HG02973 (cell line): ENCODE data around the gene EFCAB9.
"Not testable (repeated sequence)": the region's sequence is repeated elsewhere in the genome, so short reads cannot be mapped to it uniquely, and the experiment has no call there.

Experiments
- ATAC-seq: cut with Tn5 transposase; IDR thresholded peaks from one replicate; pipeline ENCODE4 v1.9.1; 2021; ENCODE audit warnings: moderate library complexity; ENCODE audit not compliant: unreplicated experiment

The EFCAB9 gene

GRCh38 chr5:172193872-172194271 is at the start of gene EFCAB9:
EFCAB9 (plus strand) TSS chr5:172194172; CDS start chr5:172194173, 1 bp downstream.
- ATAC-seq = no peak

- no peak for ATAC-seq
Measured at GRCh38 chr5:172144291-172144815, 49.6 kb upstream of the EFCAB9 start.

- ATAC-seq = no peak
Measured at GRCh38 chr5:172144931-172145869, 48.8 kb upstream of the EFCAB9 start.

DNA sequence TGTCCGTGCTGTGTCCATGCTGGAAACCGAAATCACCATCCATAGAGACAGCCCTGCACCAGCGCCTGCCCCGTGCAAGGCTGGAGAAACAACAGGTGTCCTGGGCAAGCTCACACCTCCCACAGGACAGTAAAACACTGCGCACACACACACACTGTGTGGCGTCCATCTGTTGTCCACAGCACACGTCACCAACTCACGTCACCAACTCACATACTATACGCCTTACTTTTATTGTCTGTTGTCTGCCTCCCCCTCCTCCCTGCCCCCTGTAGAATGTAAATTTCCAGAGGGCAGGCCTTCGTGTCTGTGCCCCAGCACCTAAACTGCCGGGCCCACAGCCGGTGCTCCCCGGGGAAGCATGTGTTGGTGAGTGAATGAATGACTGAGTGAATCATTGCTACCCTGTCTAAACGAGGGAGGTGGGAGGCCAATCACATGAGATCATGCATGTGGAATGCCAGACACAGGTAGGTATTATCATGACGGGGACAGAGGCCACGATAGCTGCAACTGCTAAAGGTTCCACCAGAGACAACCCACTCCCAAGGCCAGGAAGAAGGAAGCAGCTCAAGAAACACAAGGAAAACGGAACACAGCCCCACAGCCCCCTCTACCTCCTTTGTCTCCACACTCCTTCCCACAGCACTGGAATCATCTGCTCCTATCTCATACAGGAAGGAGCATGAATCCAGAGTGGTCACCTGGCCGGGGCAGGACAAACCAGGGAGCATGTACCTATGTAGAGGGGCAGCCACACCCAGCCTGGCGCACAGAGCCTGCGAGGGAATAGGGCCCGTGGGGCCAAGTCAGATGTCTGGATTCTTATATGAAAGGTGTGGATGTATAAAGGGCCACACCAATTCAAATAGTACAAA is 47.9 kb upstream of the EFCAB9 start:
- no peak for ATAC-seq

GRCh38 chr5:172146748-172147092 is 47.3 kb upstream of the EFCAB9 start:
- ATAC-seq = no peak

DNA sequence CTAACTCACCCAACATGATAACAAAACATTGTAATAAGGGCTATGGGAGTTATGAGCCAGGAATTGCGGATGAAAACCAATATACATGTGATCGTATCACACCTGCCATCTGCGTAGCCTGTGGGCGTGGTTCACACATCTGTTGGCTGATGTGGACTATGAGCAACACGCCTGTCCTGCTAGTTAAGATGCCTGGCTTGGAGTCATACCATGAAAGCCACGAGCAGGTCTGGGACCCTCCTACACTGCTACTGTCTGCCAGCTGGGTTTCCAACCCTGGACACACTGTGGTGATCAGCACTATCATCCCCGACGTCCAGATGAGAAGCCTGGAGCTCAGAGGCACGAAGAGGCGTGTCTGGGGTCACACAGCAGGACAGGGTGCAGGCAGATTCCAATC is 46.1 kb upstream of the EFCAB9 start:
- no peak for ATAC-seq

DNA sequence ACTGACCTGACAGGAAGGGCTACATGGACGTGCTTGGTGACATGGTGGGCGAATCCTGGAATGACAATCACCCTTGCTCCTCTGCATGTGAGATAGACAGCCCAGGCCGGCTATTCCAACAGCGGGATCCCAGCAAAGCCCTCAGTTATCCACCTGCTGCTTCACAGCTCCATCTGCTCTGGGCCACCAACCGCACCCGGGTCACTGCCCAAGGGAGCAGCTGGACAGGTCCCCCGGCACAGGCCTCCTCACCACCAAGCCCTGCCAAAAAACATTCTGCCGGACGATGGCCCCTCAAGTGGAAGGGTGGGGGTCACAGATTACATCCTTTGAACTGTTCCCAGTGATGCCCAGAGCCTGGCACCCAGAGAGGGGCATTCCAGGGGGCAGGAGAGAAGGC is 45.6 kb upstream of the EFCAB9 start:
- ATAC-seq = no peak

- no peak for ATAC-seq
Measured at GRCh38 chr5:172149073-172149472, 44.9 kb upstream of the EFCAB9 start.

GRCh38 chr5:172149481-172149880 is 44.5 kb upstream of the EFCAB9 start:
- ATAC-seq = not testable (repeated sequence)

DNA sequence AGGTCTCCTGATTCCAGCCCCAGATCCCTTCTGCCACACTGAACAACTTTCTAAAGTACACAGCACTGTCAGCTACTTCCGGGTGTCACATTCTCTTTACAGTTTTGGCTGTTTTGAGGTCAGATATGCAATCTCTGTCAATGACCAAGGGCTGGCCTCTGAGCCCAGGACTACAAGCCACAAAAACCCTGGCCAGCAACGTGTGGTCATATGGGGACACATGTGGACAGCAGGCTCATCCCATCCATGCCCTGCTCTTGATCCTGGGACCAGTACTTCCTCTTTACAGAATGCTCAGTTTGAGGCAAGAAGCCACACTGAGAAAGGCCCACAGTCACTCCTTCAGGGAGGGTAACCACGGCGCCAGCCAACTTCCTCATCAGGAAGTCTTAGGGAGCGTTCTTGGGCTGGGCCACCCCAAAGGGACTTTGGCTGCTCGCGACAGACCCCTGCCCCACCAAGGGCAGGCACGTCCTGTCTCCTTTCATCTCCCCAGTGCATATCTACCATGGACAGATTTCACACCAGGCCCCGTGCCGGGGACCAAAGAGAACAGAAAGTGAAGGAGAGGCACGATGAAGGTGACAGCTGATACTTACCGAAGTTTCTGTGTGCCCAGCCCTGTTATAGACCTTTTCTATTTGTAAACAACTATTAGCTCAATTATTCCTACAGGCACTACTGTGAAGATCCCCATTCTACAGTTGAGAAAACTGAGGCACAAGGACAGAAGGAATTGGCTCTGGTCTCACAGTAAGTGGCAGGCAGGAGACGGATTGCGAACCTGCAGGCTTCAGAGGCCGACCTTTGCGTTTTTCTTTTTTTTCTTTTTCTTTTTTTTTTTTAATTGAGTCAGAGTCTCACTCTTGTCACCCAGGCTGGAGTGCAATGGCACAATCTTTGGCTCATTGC is 43.2 kb upstream of the EFCAB9 start:
- peak; percentile 62 for ATAC-seq

DNA sequence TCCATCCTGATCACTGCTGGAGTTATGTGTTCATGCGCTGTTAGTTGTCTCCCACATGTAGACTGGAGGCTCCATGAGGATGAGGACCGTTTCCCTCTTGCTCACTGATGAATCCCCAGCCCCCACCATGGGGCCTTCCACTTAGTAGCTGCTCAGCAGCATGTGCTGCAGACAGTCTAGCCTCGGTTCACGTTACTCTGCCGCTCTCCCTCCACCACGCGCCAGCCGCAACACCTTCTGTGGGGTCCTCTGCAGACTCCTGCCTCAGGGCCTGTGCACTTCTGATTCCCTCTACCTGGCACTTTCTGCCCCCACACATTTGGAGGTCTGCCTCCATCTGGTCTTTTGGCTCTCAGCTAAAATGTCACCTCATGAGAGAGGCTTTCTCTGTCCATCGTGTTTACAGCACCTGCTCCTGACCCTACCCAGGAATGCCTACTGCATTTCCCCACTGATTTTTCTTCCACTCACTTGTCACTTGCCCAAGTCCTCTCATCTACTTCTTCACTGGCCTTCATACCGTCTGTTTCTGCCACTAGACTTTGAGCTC is 42.2 kb upstream of the EFCAB9 start:
- no peak for ATAC-seq

DNA sequence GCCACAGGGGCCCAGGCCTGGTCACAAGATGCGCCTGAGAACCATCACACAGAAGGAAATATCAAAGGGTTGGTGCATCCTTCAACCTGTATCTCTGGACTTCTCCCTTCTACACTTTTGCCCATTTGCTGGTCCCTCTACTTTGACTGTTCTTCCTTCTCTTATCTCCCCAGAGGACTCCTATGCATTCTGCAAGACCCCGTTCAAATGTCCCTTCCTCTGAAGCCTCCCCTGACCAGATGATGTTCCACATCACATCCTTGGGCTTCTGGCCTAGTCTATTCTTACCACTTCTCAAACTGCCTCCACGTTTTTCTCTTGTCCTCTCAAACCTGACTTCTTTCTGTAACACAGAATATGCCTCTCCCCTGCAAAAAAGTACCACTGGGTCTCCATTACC is 40.3 kb upstream of the EFCAB9 start:
- ATAC-seq = no peak

DNA sequence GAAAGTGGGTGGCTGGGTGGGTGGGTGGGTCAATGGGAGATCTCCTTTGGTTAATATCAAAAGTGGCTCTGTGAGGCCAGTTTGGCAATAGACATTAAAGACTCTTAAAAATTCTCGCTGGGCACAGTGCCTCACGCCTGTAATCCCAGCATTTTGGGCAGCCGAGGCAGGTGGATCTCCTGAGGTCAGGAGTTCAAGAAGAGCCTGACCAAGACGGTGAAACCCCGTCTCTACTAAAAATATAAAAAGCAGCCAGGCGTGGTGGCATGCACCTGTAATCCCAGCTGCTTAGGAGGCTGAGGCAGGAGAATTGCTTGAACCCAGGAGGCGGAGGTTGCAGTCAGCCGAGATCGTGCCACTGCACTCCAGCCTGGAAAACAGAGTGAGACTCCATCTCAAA is 38.9 kb upstream of the EFCAB9 start:
- ATAC-seq = not testable (repeated sequence)

DNA sequence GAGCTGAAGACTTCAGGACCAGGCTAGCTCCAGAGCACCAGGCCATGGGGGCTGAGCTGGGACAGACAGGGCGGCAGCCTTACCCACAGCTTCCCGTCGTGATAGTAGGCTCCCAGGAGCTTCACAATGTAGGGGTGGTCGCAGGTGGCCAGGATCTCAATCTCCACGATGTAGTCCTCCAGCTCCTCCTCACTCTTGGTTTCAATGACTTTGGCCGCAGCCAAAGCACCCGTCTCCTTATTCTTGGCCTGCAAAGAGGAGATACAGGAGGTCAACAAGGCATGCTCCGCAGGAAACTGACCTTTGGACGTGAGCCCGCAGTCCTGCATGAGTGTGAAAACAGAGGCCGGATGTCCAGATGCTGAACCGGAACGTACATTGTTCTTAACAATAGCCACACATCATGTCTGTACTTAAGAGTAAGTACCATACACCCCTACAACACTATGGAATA is 37.4 kb upstream of the EFCAB9 start:
- no peak for ATAC-seq

GRCh38 chr5:172159016-172159415 is 35.0 kb upstream of the EFCAB9 start:
- no peak for ATAC-seq

DNA sequence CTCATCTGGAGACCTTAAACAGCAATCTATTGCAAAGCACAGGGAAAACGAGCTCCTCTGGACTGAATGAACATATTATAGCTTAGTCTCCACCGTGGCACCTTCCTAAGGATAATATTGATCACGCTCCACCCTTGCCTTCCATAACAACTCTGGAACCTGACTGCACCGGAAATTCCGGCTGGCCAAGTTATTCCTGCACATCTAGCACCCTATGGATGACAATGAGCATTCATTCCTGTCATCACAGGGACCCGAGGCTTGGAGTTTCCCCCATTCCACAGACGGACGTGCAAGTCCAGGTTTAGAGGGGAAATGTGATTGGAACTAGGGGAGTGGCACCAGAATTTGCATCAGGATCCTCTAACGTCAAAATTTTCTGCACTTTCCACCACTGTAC is 33.5 kb upstream of the EFCAB9 start:
- no peak for ATAC-seq

DNA sequence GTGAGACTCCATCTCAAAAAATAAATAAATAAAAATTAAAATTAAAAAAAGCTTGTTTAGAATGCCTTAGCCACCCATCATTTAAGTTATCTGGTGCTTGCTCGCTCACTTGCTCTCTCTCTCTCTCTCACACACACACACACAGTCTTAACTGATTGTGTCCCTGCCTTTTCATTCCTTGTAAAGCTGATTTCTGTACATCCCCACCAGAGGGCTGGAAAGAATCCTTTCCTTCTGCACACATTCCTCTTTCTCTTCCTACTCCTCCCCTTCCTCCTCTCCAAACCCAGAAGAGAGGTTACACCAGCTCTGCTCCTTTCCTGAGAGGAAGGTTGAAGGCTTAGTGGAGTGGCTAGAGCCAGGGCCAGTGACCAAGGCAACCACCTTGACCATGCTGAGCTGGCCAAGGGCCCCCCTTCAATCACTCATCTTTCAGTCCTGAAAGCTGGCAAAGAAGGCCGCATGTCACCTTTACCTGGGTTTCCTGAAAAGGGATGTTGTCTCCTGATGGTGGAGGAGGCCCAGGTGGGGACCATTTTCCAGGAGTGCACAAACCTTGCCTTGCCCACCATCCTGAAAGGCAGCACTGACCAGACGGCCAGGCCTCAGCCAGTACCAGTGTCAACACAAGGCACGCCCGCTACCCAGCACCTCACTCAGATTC is 31.5 kb upstream of the EFCAB9 start:
- no peak for ATAC-seq

DNA sequence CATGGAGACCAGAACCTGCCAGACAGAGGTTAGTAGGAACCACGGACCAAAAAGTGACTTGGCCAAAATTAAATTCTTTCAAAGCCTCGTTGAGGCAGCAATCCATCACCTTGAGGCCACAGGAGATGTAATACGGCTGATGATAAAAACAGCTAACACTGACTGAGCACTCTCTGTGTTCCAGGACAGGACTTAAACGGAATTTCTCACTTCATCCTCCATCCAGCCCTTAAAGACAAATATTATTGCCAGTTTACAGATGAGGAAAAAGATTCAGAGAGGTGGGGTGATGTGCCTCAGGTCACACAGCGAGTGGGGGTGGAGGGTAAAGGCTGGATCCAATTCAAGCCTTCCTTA is 31.0 kb upstream of the EFCAB9 start:
- ATAC-seq = no peak

GRCh38 chr5:172163346-172163745 is 30.6 kb upstream of the EFCAB9 start:
- ATAC-seq = no peak

- ATAC-seq = no peak
Measured at GRCh38 chr5:172164769-172165212, 29.2 kb upstream of the EFCAB9 start.
